H1 (cell line): ENCODE results near the gene TMEM163. TPM values are rescaled to one million over a fixed set of nuclear protein-coding genes. Genes with fewer than 3 reads are reported as not detected.

Experiments used
- CTCF ChIA-PET: fragments of 300-600 bp; sonication (Branson Sonifier 250); formaldehyde crosslinking; loops from one replicate; lab custom pipeline; 2021; ENCODE audit not compliant: partially characterized antibody; lab: Charles Lee
- POLR2A ChIA-PET: fragments of 300-600 bp; sonication (Branson Sonifier 250); formaldehyde crosslinking; loops from one replicate; lab custom pipeline; 2021; ENCODE audit warnings: inconsistent platforms; ENCODE audit not compliant: partially characterized antibody; lab: Charles Lee
- DNase-seq, 2 experiments: peaks; one replicate each; pipeline versions ENCODE4 v3.0.0 to v3.0.0-alpha.2; 2010 to 2022; ENCODE audit warnings: low spot score in 2 of 2, low read depth in 1 of 2, mixed read lengths in 1 of 2
- FAIRE-seq: peaks from 2 replicates; lab custom pipeline; 2011; peaks lifted over from hg19 to GRCh38; lab: Jason Lieb, UNC
- H2AFZ ChIP-seq: 2 replicates; pipeline ENCODE4 v1.8.1; 2012; ENCODE audit warnings: low read length, inconsistent platforms
- H2AK5ac ChIP-seq: 2 replicates; pipeline ENCODE4 v1.6.1; 2013; ENCODE audit warnings: low read depth, low read length
- H2BK120ac ChIP-seq: replicated peaks from 2 replicates; pipeline ENCODE3; 2013; ENCODE audit warnings: low read depth, low read length, inconsistent platforms
- H2BK12ac ChIP-seq: 2 replicates; pipeline ENCODE4 v1.6.1; 2013; ENCODE audit warnings: low read depth, low read length
- H2BK15ac ChIP-seq: 2 replicates; pipeline ENCODE4 v1.6.1; 2013; ENCODE audit warnings: low read length
- H2BK20ac ChIP-seq: 2 replicates; pipeline ENCODE4 v1.6.1; 2013; ENCODE audit warnings: low read length
- H2BK5ac ChIP-seq: 2 replicates; pipeline ENCODE4 v1.6.1; 2013; ENCODE audit warnings: low read depth, low read length
- H3K14ac ChIP-seq: 2 replicates; pipeline ENCODE4 v1.6.1; 2013; ENCODE audit warnings: inconsistent platforms; ENCODE audit not compliant: insufficient read length
- H3K18ac ChIP-seq: 2 replicates; pipeline ENCODE4 v1.6.1; 2013; ENCODE audit warnings: low read length; ENCODE audit errors: extremely low read depth
- H3K23ac ChIP-seq: 2 replicates; pipeline ENCODE4 v1.6.1; 2013; ENCODE audit warnings: inconsistent platforms; ENCODE audit not compliant: insufficient read length
- H3K23me2 ChIP-seq: 2 replicates; pipeline ENCODE4 v1.6.1; 2013; ENCODE audit warnings: low read depth, low read length
- H3K27ac ChIP-seq: 2 replicates; pipeline ENCODE4 v1.6.1; 2011; ENCODE audit warnings: low read depth, low read length, inconsistent platforms
- H3K27me3 ChIP-seq, 4 experiments: replicated peaks in 1 of 4; 1 replicate in 1 of 4; 2 replicates in 3 of 4; pipeline versions ENCODE4 v1.6.1 to v1.8.1; 2011 to 2013; ENCODE audit warnings: low read length in 3 of 4, mild to moderate bottlenecking in 3 of 4, inconsistent platforms in 2 of 4, mixed read lengths in 2 of 4, moderate library complexity in 1 of 4; ENCODE audit not compliant: control insufficient read depth in 3 of 4, insufficient read depth in 3 of 4; ENCODE audit errors: extremely low read depth in 1 of 4
- H3K36me3 ChIP-seq, 4 experiments: 2 replicates each; pipeline versions ENCODE4 v1.6.1 to v1.8.1; 2011 to 2013; ENCODE audit warnings: mild to moderate bottlenecking in 4 of 4, low read length in 3 of 4, moderate library complexity in 2 of 4, control low read depth in 1 of 4, inconsistent platforms in 1 of 4; ENCODE audit not compliant: insufficient read depth in 4 of 4, control insufficient read depth in 2 of 4
- H3K4ac ChIP-seq: replicated peaks from 2 replicates; pipeline ENCODE3; 2013; ENCODE audit warnings: low read length, low read depth, mixed read lengths, inconsistent platforms; ENCODE audit not compliant: insufficient read length
- H3K4me1 ChIP-seq, 4 experiments: replicated peaks in 1 of 4; 1 replicate in 1 of 4; 2 replicates in 3 of 4; pipeline versions ENCODE4 v1.6.1 to v1.8.1; 2011 to 2013; ENCODE audit warnings: low read length in 3 of 4, inconsistent platforms in 2 of 4, mixed read lengths in 1 of 4; ENCODE audit not compliant: insufficient read depth in 4 of 4, control insufficient read depth in 3 of 4
- H3K4me2 ChIP-seq, 2 experiments: 2 replicates each; pipeline versions ENCODE4 v1.6.1 to v1.8.1; 2011 to 2013; ENCODE audit warnings: low read depth in 2 of 2, low read length in 2 of 2, control low read depth in 1 of 2, inconsistent platforms in 1 of 2, mild to moderate bottlenecking in 1 of 2; ENCODE audit not compliant: insufficient read depth in 1 of 2
- H3K4me3 ChIP-seq, 4 experiments: fragments of 200-600, 300-600 bp in 1 of 4; sonication (generic), shearing (Covaris generic), sonication (Bioruptor Twin) in 1 of 4; 2 replicates each; pipeline versions ENCODE4 v1.5.1 to v1.8.1; 2011 to 2016; ENCODE audit warnings: low read length in 4 of 4, low read depth in 3 of 4, control low read depth in 2 of 4, inconsistent platforms in 2 of 4, mild to moderate bottlenecking in 2 of 4, mixed read lengths in 1 of 4, moderate library complexity in 1 of 4; ENCODE audit not compliant: insufficient read depth in 2 of 4; ENCODE audit errors: extremely low read depth in 1 of 4
- H3K56ac ChIP-seq: replicated peaks from 2 replicates; pipeline ENCODE3; 2013; ENCODE audit warnings: low read depth, mild to moderate bottlenecking, mixed read lengths, low read length, inconsistent platforms; ENCODE audit not compliant: insufficient read length
- H3K79me1 ChIP-seq: 2 replicates; pipeline ENCODE4 v1.6.1; 2013; ENCODE audit warnings: low read depth, low read length, control low read depth
- H3K79me2 ChIP-seq, 2 experiments: 2 replicates each; pipeline versions ENCODE4 v1.6.1 to v1.8.1; 2012 to 2013; ENCODE audit warnings: low read length in 2 of 2, mild to moderate bottlenecking in 2 of 2, inconsistent platforms in 1 of 2; ENCODE audit not compliant: insufficient read depth in 2 of 2, control insufficient read depth in 1 of 2
- H3K9ac ChIP-seq, 4 experiments: replicated peaks in 1 of 4; 1 replicate in 1 of 4; 2 replicates in 3 of 4; pipeline versions ENCODE4 v1.6.1 to v1.8.1; 2011 to 2013; ENCODE audit warnings: low read depth in 3 of 4, low read length in 3 of 4, control low read depth in 2 of 4, mild to moderate bottlenecking in 2 of 4, moderate library complexity in 2 of 4, inconsistent platforms in 1 of 4; ENCODE audit errors: extremely low read depth in 1 of 4
- H3K9me3 ChIP-seq, 2 experiments: 2 replicates each; pipeline versions ENCODE4 v1.6.1 to v1.8.1; 2012 to 2013; ENCODE audit warnings: mild to moderate bottlenecking in 2 of 2, moderate library complexity in 2 of 2, control low read depth in 1 of 2, inconsistent platforms in 1 of 2, low read depth in 1 of 2, low read length in 1 of 2, mixed read lengths in 1 of 2; ENCODE audit not compliant: insufficient read depth in 2 of 2
- H4K20me1 ChIP-seq, 2 experiments: replicated peaks in 1 of 2; 2 replicates each; pipeline versions ENCODE3 to v1.8.1; 2011 to 2013; ENCODE audit warnings: inconsistent platforms in 2 of 2, low read length in 2 of 2, mild to moderate bottlenecking in 1 of 2; ENCODE audit not compliant: insufficient read depth in 2 of 2, control insufficient read depth in 1 of 2
- H4K5ac ChIP-seq: 2 replicates; pipeline ENCODE4 v1.6.1; 2013; ENCODE audit warnings: low read length, low read depth, mixed read lengths, inconsistent platforms; ENCODE audit not compliant: insufficient read length
- H4K8ac ChIP-seq: 2 replicates; pipeline ENCODE4 v1.8.0; 2013; ENCODE audit warnings: mild to moderate bottlenecking, moderate library complexity, low read length, inconsistent platforms; ENCODE audit not compliant: insufficient read depth; ENCODE audit errors: extremely low read depth
- H4K91ac ChIP-seq: replicated peaks from 2 replicates; pipeline ENCODE3; 2013; ENCODE audit warnings: low read length, mixed read lengths, inconsistent platforms; ENCODE audit not compliant: insufficient read length
- CBX8 ChIP-seq: fragments of 300-800, 300-1000 bp; sonication (generic); IDR thresholded peaks from 2 replicates; pipeline ENCODE4 v1.7.1; 2016; ENCODE audit warnings: low read depth, low read length, borderline replicate concordance
- E2F6 ChIP-seq: IDR thresholded peaks from 2 replicates; pipeline ENCODE4 v1.6.1; 2012; ENCODE audit warnings: inconsistent platforms
- HDAC6 ChIP-seq: IDR thresholded peaks from one replicate; pipeline ENCODE4 v1.7.1; 2012; ENCODE audit warnings: low read depth, mild to moderate bottlenecking, inconsistent platforms, low read length, moderate library complexity
- JUND ChIP-seq: IDR thresholded peaks from 2 replicates; pipeline ENCODE4 v1.6.1; 2011; ENCODE audit warnings: mild to moderate bottlenecking, improper control_type of control experiment, low read length
- KDM5A ChIP-seq: fragments of 200-600 bp; IDR thresholded peaks from 2 replicates; pipeline ENCODE4 v1.7.1; 2012; ENCODE audit warnings: mild to moderate bottlenecking, low read length, inconsistent platforms, mixed read lengths
- MAX ChIP-seq: IDR thresholded peaks from 2 replicates; pipeline ENCODE4 v1.6.1; 2012; ENCODE audit warnings: inconsistent platforms
- NANOG ChIP-seq: IDR thresholded peaks from 2 replicates; pipeline ENCODE4 v1.6.1; 2011; ENCODE audit warnings: low read length, low read depth, mild to moderate bottlenecking, inconsistent platforms; ENCODE audit not compliant: insufficient read depth, poor library complexity, severe bottlenecking
- POLR2A ChIP-seq, 2 experiments: IDR thresholded peaks; 1 replicate in 1 of 2; 2 replicates in 1 of 2; pipeline ENCODE4 v1.6.1; 2011; ENCODE audit warnings: low read depth in 2 of 2, low read length in 2 of 2, mild to moderate bottlenecking in 2 of 2; ENCODE audit errors: control extremely low read depth in 1 of 2
- RAD21 ChIP-seq, 2 experiments: IDR thresholded peaks in 1 of 2; conservative IDR thresholded peaks in 1 of 2; 2 replicates each; pipeline ENCODE4 v1.6.1; 2011; ENCODE audit warnings: low read depth in 2 of 2, low read length in 2 of 2, improper control_type of control experiment in 1 of 2, inconsistent platforms in 1 of 2, mild to moderate bottlenecking in 1 of 2, moderate library complexity in 1 of 2
- SIRT6 ChIP-seq: IDR thresholded peaks from one replicate; pipeline ENCODE4 v1.7.1; 2012; ENCODE audit warnings: low read length, inconsistent platforms
- SIX5 ChIP-seq: IDR thresholded peaks from 2 replicates; pipeline ENCODE4 v1.6.1; 2011; ENCODE audit warnings: mild to moderate bottlenecking, low read depth, low read length
- SUZ12 ChIP-seq: fragments of 200-600 bp; sonication (generic); IDR thresholded peaks from 2 replicates; pipeline ENCODE4 v1.6.1; 2012; ENCODE audit warnings: mild to moderate bottlenecking, inconsistent platforms, low read length, moderate library complexity, mixed read lengths
- TCF12 ChIP-seq: IDR thresholded peaks from 2 replicates; pipeline ENCODE4 v1.6.1; 2011; ENCODE audit warnings: low read depth, mild to moderate bottlenecking, low read length
- WGBS, 2 experiments: shearing (Covaris generic) in 1 of 2; methylation state at CpG; one replicate each; pipeline versions ENCODE4 v1.1.6 to v1.1.7; 2013 to 2015; ENCODE audit warnings: low lambda C conversion rate in 2 of 2, mixed read lengths in 2 of 2, inconsistent platforms in 1 of 2, low coverage in 1 of 2, missing lambda C conversion rate in 1 of 2; ENCODE audit not compliant: insufficient replicate concordance in 2 of 2, insufficient coverage in 1 of 2, insufficient read length in 1 of 2; ENCODE audit errors: extremely low coverage in 1 of 2, missing lambda C conversion rate in 1 of 2; 5-methylcytosine and 5-hydroxymethylcytosine counted together
- polyA plus RNA-seq, 7 experiments: library from polyadenylated mRNA; depleted of rRNA in 3 of 7; stranded (reverse) in 5 of 7; unstranded in 2 of 7; fragments of >200 nt in 5 of 7; fragments of 200-250 nt in 2 of 7; gene quantifications; 1 replicate in 5 of 7; 2 replicates in 1 of 7; 4 replicates in 1 of 7; pipeline versions ENCODE4 v1.2.1 to v1.2.3, GENCODE V29; 2011 to 2013; ENCODE audit warnings: missing spikeins in 2 of 7, mixed read lengths in 2 of 7
- total RNA-seq: library from RNA; stranded (reverse); fragmentation: NEBNext Ultra II Directional; extraction: Animal tissue kit (Norgen Biotek cat#: 25700); gene quantifications from 2 replicates; pipeline ENCODE4 v1.2.1, GENCODE V29; 2021

The TMEM163 gene
- total and polyA plus RNA-seq, 2 of the 8 experiments (the other 6 are each of a cell fraction or from before 2014, with no cell fraction given): 2.8 to 3.2 TPM

GRCh38 chr2:134558208-134558830 is 160.5 kb downstream of the TMEM163 start:
- Histone ChIP-seq H3K14ac (no peak overlapping the region), H3K4me3 (no peak overlapping the region), H4K8ac (no peak overlapping the region), H3K23me2 (no peaks in the 10 kb centered on the region), H3K36me3 (no peaks in the 10 kb centered on the region), H2AFZ (no peak overlapping the region), H3K4me1 (no peaks in the 10 kb centered on the region), H2BK12ac (no peak overlapping the region), H3K9me3 (no peaks in the 10 kb centered on the region), H3K4me2 (no peak overlapping the region), H2BK5ac (no peak overlapping the region), H4K20me1 (no peaks in the 10 kb centered on the region), H3K9ac (no peak overlapping the region), H2BK120ac (no peak overlapping the region), H3K23ac (no peak overlapping the region), H4K5ac (no peak overlapping the region), H4K91ac (no peak overlapping the region), H2BK20ac (no peak overlapping the region), H2AK5ac (no peak overlapping the region), H3K79me1 (no peaks in the 10 kb centered on the region), H3K27ac (no peak overlapping the region), H3K56ac (no peak overlapping the region), H2BK15ac (no peak overlapping the region), H3K27me3 (no peaks in the 10 kb centered on the region), H3K4ac (no peak overlapping the region), H3K79me2 (no peaks in the 10 kb centered on the region), H3K18ac (no peak overlapping the region)
- WGBS, 2 experiments: 91% methylated on average over 5 of the region's 5 CpGs; no CpG with 5 or more reads in 1 of the 2 experiments
- POLR2A ChIA-PET: no interaction called here
- CTCF ChIA-PET: interaction anchor here (0.6 kb wide), 2 partner anchors 10 to 466 kb away, joined by 3 read pairs; no protein-coding TSS in a partner anchor
- FAIRE-seq (no peak), DNase-seq (no peak)
- TF ChIP-seq KDM5A: no peak
- no peak for TF ChIP-seq RAD21 (IDR thresholded peaks at IDR 0.05 in 1 of 2, conservative IDR thresholded peaks at IDR 0.05 in 1 of 2; ENCODE audit: low read depth in 2 of 2, low read length in 2 of 2)
- TF ChIP-seq CBX8: no peak
- no peak for TF ChIP-seq E2F6
- TF ChIP-seq SIX5: no peak
- no peak for TF ChIP-seq HDAC6
- TF ChIP-seq MAX: no peak
- no peak for TF ChIP-seq SIRT6
- no peak for TF ChIP-seq POLR2A (IDR thresholded peaks at IDR 0.05; ENCODE audit: control extremely low read depth in 1 of 2, low read depth in 2 of 2, low read length in 2 of 2)
- no peak for TF ChIP-seq NANOG
- TF ChIP-seq SUZ12: no peak
- no peak for TF ChIP-seq JUND
- TF ChIP-seq TCF12: no peak
